NCI-H2227 (cell line): ENCODE data around the gene KDM4C.

Experiments used
- DNase-seq: peaks from one replicate; lab custom pipeline; 2025; ENCODE audit not compliant: unreplicated experiment; lab: John Stamatoyannopoulos, UW

Gene KDM4C

DNA sequence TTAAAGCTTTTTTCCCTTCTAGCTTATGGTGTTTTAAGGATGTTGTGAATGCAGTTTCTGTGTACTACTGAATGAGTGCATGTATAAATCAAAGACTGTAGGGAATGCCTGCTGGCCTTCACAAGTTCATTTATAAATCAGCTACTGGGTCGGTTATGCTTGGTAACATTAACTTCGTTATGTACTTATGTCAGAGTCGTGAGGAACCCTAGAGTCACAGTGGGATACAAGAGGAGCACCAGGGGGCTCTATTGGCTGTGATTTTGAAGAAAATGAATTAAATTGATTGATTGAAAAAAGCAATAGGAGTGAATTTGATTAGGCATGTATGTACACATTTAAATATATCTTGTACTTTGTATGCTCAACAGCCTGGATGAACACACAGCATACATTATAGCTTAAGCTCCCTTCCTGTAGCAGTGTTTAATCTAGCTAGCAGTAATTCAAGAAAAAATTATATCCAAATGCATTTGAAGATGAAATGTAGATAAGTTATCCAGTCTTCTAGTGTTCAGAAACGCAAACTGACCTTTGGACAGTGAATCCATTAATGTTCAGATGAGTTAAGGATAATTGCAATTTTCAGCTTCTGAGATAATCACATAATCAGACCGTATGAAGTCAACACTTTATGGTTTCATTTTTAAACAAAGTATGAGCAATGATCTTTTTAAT, 204.2 kb downstream of the KDM4C start:
- no peak for DNase-seq

DNA sequence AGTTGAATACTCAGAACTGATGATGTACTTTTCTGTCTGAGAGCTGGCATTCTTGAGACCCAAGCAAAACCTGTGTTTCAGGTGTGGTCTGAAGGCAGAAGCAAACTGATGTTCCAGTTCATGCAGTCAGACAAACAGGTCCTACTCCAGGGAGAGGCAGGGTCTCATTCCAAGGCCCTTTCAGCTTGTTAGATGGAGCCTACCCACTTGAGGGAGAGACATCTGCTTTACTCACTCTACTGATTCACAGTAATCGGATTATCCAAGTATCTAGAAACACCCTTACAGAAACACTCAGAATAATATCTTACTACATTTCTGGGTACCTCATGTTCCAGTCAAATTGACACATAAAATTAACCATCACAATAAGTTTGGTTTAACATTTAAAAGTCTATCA, 207.8 kb downstream of the KDM4C start:
- no peak for DNase-seq

DNA sequence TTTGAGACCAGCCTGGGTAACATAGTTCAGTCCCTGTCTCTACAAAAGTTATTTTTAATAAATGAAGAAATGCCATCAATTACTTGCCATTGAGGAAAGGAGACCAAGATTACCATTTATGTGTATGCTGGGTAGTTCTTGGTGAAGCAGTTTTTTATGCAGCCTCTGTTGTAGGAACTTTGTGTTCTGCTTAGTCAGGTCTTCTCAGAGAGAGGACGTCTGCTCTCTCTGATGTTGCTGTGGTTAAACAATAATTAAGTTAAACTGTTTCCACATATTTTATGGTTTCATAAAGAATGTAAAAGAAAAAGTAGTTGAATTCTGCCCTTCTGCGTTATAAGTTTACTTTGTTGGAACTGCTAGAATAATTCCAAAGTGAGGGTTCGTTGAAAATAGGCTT, 210.5 kb downstream of the KDM4C start:
- no peak for DNase-seq

- DNase-seq, result no peak
These were observed 212.0 kb downstream of the KDM4C start for GRCh38 chr9:6969805-6970204.

DNA sequence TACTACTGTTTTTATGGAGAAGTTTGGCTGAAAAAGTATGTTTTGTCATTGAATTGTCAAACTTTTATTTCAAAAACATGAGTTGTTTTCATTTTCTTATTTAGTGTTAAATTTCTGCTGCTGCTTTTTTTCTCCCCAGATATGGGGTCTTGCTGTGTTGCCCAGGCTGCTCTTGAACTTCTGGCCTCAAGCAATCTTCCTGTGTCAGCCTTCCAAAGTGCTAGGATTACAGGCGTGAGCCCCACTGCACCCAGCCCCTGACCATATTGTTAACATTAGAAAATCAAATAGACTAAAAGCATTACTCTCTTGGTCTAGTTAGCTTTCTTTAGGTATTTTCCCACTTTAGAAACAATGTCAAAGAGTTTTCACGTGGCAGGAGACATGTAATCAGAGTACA, 215.3 kb downstream of the KDM4C start:
- no peak for DNase-seq

GRCh38 chr9:6973762-6974161, 216.0 kb downstream of the KDM4C start:
- no peak for DNase-seq

- no peak for DNase-seq
These were observed 217.4 kb downstream of the KDM4C start for GRCh38 chr9:6975198-6975597.

- DNase-seq, result no peak
These were observed 220.0 kb downstream of the KDM4C start for GRCh38 chr9:6977761-6978160.

GRCh38 chr9:6978591-6978990, 220.8 kb downstream of the KDM4C start:
- no peak for DNase-seq

GRCh38 chr9:6984941-6985578, 227.3 kb downstream of the KDM4C start:
- DNase-seq, result no peak

DNA sequence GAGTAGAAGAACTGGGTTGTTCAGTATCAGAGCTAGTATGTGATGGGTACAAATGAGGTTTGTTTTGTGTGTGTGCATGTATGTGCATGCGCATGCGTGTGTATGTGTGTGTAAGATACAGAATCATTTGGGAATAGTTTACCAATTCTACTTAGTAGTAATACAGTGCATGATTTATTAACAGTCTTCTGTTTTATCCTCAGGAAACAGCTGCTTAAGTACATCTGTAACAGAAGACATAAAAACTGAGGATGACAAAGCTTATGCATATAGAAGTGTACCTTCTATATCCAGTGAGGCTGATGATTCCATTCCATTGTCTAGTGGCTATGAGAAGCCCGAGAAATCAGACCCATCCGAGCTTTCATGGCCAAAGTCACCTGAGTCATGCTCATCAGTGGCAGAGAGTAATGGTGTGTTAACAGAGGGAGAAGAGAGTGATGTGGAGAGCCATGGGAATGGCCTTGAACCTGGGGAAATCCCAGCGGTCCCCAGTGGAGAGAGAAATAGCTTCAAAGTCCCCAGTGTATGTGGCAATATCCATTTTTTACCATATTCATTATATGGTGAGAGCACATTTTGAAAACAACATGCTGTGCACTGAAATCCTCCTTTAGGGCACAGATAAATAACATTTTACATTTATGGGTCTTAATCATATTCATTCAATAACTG, 228.5 kb downstream of the KDM4C start:
- no peak for DNase-seq

DNA sequence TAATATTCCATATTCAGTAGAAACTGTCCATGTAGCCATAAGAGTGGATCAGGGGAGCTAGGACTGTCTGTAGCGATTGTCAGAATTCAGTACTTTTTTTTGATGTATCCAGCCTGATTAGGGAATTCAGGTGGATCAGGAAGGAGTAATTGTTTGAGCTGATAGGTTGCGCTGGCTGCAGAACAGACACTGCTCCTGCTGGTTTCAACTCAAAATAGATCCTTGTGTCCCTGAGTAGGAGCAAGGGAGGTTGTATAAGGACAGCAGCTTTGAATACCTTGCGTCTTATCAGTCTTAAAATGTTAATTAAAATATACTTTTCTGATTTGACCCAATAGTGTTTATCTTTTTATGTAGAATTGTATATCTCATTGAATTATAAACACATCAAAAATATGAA, 229.6 kb downstream of the KDM4C start:
- DNase-seq, result no peak

- no peak for DNase-seq
These were observed 233.6 kb downstream of the KDM4C start for GRCh38 chr9:6991418-6991817.

DNA sequence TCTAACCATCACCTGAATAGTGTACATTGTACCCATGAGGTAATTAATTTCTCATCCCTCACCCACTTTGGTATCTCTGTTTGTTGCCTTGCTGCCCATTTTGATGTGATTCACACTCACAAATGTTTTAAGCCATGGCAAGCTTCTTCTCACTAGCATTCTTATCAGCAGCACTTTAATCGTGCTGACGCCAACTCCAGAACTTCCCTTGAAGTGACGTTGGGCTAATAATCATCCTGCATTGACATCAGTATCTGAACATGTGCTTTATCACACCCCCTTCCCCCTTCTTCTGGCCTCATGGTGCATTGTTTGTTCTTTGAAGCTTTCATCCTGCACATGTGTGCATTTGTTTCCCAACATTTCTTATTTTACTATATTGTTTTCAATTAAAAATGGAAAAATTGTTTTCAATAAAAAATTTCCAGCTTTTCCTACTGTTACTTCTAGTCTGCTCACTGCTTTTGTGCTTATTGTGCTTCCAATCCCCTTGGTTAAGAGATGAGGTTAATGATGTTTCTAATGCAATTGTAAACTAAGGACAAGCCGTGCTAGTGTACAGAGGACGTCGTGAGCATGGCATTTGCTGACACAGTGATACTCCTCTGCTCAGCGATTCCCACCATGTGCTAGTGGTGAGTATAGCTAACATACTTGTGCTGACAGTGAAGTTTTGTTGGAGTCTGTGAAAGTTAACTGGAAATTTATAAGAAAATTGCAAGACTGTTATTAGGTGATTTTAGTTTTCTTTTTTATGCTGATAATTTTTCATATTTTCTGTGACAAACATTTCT, 238.5 kb downstream of the KDM4C start:
- DNase-seq, result no peak

DNA sequence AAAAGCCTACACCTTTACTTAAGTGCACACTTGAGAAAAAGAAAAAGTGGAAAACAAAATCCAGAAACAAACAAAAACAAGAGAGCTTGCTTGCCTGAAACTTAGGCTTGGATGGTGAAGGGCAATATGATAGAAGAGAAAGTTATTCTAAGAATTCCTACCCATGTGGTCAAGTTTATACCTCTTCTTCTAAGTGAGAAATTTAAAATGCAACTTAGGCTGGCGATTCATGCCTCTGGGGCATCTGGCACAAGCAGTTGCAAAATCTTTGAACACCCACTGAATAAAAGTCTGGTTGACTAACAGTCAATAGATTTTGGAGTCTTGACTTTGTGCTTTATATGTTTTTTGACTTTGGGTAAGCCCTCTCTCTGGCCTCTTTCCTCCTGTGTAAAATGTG, 239.6 kb downstream of the KDM4C start:
- no peak for DNase-seq

DNA sequence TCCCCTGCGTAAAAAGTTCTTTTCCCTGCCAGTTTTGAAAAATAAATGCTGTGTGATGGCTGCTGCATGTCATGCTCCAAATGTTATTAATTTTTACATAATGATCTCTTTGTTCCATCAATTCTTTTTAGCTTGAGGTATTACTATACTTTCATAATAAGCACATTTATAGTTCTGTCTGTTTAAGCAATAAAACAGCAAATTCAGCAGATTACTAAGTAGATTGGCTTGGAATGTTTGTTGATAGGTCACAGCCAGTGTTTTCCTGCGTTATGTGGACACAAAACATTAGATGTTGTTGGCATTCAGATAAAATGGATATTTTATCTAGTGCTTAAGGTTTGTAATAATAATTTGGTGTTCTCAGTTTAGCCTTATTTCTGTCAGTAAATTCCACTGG, 242.0 kb downstream of the KDM4C start:
- DNase-seq, result no peak

DNA sequence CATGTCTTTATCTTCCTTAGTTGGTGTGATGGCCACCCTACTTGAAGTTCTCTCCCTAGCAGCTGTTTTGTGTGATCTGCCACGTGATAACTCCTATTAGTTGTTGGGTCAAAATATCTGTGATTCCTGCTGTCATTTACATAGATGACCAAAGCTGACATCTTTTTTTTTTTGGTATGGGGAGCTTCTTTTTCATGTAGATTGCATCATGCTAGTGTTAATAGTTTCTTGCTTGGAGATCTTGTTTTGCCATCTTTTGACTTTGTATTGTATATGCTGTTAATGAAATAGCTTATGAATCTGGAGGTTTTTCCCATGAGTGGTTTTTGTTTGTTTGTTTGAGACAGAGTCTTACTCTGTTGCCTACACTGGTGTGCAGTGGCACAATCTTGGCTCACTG, 243.8 kb downstream of the KDM4C start:
- DNase-seq, result no peak

GRCh38 chr9:7003861-7004260, 246.1 kb downstream of the KDM4C start:
- no peak for DNase-seq

- DNase-seq, result no peak
These were observed 248.6 kb downstream of the KDM4C start for GRCh38 chr9:7006417-7006816.

DNA sequence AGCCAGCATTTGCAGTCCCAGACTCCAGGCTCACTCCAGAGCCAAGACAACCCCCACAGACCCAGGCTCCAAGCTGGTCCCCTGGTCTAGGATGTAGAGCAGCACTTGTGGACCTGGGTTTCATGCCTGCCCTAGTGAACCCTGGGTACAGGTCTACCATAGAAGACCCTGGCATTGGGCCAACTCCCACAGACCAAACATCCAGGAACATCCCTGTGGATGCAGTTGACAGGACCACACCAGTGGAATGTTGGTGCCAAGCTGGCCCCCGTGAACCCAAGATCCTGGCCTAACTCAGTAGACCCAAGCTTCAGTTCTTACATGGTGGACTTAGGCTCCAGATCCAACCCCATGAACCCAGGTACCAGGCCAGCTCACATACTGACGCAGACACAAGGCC, 250.6 kb downstream of the KDM4C start:
- DNase-seq, result no peak

DNA sequence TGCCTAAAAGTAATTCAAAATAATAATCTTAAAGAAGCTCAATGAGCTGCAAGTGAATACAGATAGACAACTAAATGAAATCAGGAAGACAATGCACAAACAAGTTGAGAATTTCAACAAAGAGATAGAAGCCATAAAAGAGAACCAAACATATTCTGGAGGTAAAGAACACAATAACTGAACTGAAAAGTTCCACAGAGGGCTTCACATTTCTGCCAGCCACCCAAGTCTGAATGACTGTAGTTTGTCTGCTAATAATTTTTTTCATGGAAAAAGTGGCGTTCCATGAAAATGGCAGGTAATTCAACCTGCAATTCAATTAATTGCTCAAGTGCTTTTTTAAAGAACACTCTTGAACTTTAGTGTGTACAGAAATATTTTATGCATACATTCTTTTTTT, 251.3 kb downstream of the KDM4C start:
- no peak for DNase-seq
